WTC11 (cell line): Measurements from ENCODE around the gene LTA. TPM values are rescaled to one million over a fixed set of nuclear protein-coding genes. Genes with fewer than 3 reads are reported as not detected.

Experiments
- ATAC-seq: fragments of 200-7000 bp; cut with Tn5 transposase; 2 replicates; pipeline ENCODE4 v1.10.0; 2021; ENCODE audit warnings: mild to moderate bottlenecking, moderate library complexity
- CTCF ChIA-PET: fragments of 300-600 bp; sonication (Branson Sonifier 250); formaldehyde crosslinking; loops from one replicate; lab custom pipeline; 2021; ENCODE audit warnings: antibody characterized with exemption; lab: Charles Lee
- POLR2A ChIA-PET: fragments of 350-600 bp; sonication (Branson Sonifier 250); formaldehyde crosslinking; loops from one replicate; lab custom pipeline; 2021; ENCODE audit warnings: antibody characterized with exemption; lab: Charles Lee
- DNase-seq: peaks from one replicate; pipeline ENCODE4 v3.0.0; 2021; ENCODE audit warnings: low spot score
- H3K27ac Mint-ChIP-seq: 2 replicates; pipeline ENCODE4 v1.8.0; 2021; ENCODE audit warnings: mixed read lengths
- H3K27me3 Mint-ChIP-seq: 2 replicates; pipeline ENCODE4 v1.8.0; 2021; ENCODE audit warnings: low read depth, mild to moderate bottlenecking, moderate library complexity, mixed read lengths
- H3K36me3 Mint-ChIP-seq: 2 replicates; pipeline ENCODE4 v1.8.0; 2021; ENCODE audit warnings: mixed read lengths
- H3K4me1 Mint-ChIP-seq: 2 replicates; pipeline ENCODE4 v1.8.0; 2022; ENCODE audit warnings: mixed read lengths
- H3K4me3 Mint-ChIP-seq: 2 replicates; pipeline ENCODE4 v1.8.0; 2021; ENCODE audit warnings: mild to moderate bottlenecking, moderate library complexity, mixed read lengths
- H3K9me3 Mint-ChIP-seq: 2 replicates; pipeline ENCODE4 v1.8.0; 2021; ENCODE audit warnings: mixed read lengths
- ATF1 ChIP-seq: sonication (generic); formaldehyde crosslinking; IDR thresholded peaks from 2 replicates; pipeline ENCODE4 v1.8.1; 2023; ENCODE audit warnings: mild to moderate bottlenecking, moderate library complexity, missing genetic modification reagents
- FOXJ3 ChIP-seq: sonication (generic); formaldehyde crosslinking; IDR thresholded peaks from 2 replicates; pipeline ENCODE4 v1.9.0; 2021; ENCODE audit warnings: missing genetic modification reagents, mild to moderate bottlenecking, borderline replicate concordance
- FOXK1 ChIP-seq: sonication (generic); formaldehyde crosslinking; IDR thresholded peaks from 2 replicates; pipeline ENCODE4 v1.8.0; 2022; ENCODE audit warnings: mild to moderate bottlenecking, moderate library complexity, missing genetic modification reagents
- GTF2I ChIP-seq: fragments of 250-450 bp; sonication (Bioruptor Pico); conservative IDR thresholded peaks from 2 replicates; pipeline ENCODE4 v1.4.0; 2021; ENCODE audit warnings: mild to moderate bottlenecking
- HMGA2 ChIP-seq: fragments of 250-450 bp; sonication (Bioruptor Pico); IDR thresholded peaks from 2 replicates; pipeline ENCODE4 v1.4.0; 2021; ENCODE audit warnings: mild to moderate bottlenecking, moderate library complexity
- JUN ChIP-seq: sonication (generic); formaldehyde crosslinking; IDR thresholded peaks from 2 replicates; pipeline ENCODE4 v1.8.0; 2023; ENCODE audit warnings: mild to moderate bottlenecking, missing genetic modification reagents
- KAT7 ChIP-seq: sonication (generic); formaldehyde crosslinking; IDR thresholded peaks from 2 replicates; pipeline ENCODE4 v1.8.1; 2023; ENCODE audit warnings: missing genetic modification reagents, mild to moderate bottlenecking, borderline replicate concordance
- NFE2L1 ChIP-seq: sonication (generic); formaldehyde crosslinking; IDR thresholded peaks from 2 replicates; pipeline ENCODE4 v1.8.1; 2023; ENCODE audit warnings: missing genetic modification reagents
- NR1H2 ChIP-seq: sonication (generic); formaldehyde crosslinking; IDR thresholded peaks from 2 replicates; pipeline ENCODE4 v1.9.0; 2021; ENCODE audit warnings: mild to moderate bottlenecking, moderate library complexity, missing genetic modification reagents
- SP1 ChIP-seq: sonication (generic); formaldehyde crosslinking; conservative IDR thresholded peaks from 2 replicates; pipeline ENCODE4 v1.8.1; 2022; ENCODE audit warnings: missing genetic modification reagents
- TCF7 ChIP-seq: sonication (generic); formaldehyde crosslinking; IDR thresholded peaks from 2 replicates; pipeline ENCODE4 v1.8.0; 2022; ENCODE audit warnings: mild to moderate bottlenecking, low read depth, missing genetic modification reagents, moderate library complexity
- TP53 ChIP-seq: sonication (generic); formaldehyde crosslinking; IDR thresholded peaks from 2 replicates; pipeline ENCODE4 v1.8.1; 2023; ENCODE audit warnings: mild to moderate bottlenecking, missing genetic modification reagents
- ZBTB21 ChIP-seq: sonication (generic); formaldehyde crosslinking; IDR thresholded peaks from 2 replicates; pipeline ENCODE4 v1.8.1; 2023; ENCODE audit warnings: mild to moderate bottlenecking, missing genetic modification reagents, borderline replicate concordance
- ZNF138 ChIP-seq: sonication (generic); formaldehyde crosslinking; conservative IDR thresholded peaks from 2 replicates; pipeline ENCODE4 v1.8.1; 2022; ENCODE audit warnings: mild to moderate bottlenecking, moderate library complexity, missing genetic modification reagents
- ZNF263 ChIP-seq: sonication (generic); formaldehyde crosslinking; IDR thresholded peaks from 2 replicates; pipeline ENCODE4 v1.8.1; 2022; ENCODE audit warnings: low read depth, mild to moderate bottlenecking, moderate library complexity, missing genetic modification reagents
- total RNA-seq: library from RNA; stranded (reverse); gene quantifications from 3 replicates; pipeline ENCODE4 v1.2.3, GENCODE V29; 2021
- TF ChIP-seq, protein P1 (sequence below): fragments of 200-600 bp; IDR thresholded peaks from 2 replicates; pipeline ENCODE4 v1.8.0; 2022; ENCODE audit warnings: antibody characterized with exemption
- TF ChIP-seq, protein P2 (sequence below): sonication (generic); formaldehyde crosslinking; IDR thresholded peaks from 2 replicates; pipeline ENCODE4 v1.8.0; 2023; ENCODE audit warnings: missing genetic modification reagents
- TF ChIP-seq, protein P3 (sequence below): fragments of 250-450 bp; sonication (Bioruptor Pico); IDR thresholded peaks from 2 replicates; pipeline ENCODE4 v1.9.0; 2021; ENCODE audit warnings: moderate library complexity, mild to moderate bottlenecking, inconsistent platforms, borderline replicate concordance
- TF ChIP-seq, protein P4 (sequence below): fragments of 250-450 bp; sonication (Bioruptor Pico); IDR thresholded peaks from 2 replicates; pipeline ENCODE4 v1.8.0; 2021; ENCODE audit warnings: mild to moderate bottlenecking
- TF ChIP-seq, protein P5 (sequence below): sonication (generic); formaldehyde crosslinking; IDR thresholded peaks from 2 replicates; pipeline ENCODE4 v1.8.1; 2023; ENCODE audit warnings: mild to moderate bottlenecking, missing genetic modification reagents

The LTA gene
- total RNA-seq, 1 experiment from 2014 or later, result 0.46 TPM

DNA sequence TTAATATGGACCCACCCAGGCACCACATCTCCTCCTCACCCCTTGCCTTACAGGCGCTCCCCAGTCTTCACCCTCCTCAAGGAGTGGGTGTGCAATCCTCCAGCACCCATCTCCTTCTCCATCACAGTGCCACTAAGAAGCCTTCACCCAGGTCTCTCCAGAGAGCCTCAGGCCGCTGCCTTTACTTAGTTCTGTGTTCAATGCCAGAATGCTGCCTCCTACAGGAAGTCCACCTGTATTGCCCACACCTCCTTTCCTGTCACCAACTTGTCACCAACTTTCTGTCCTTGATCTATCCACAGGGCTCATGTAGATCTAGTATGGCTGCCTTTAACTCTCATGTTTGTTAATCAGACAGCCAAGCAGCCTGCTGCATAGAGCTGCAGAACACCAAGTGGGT lies 13.4 kb downstream of the LTA start:
- Mint-ChIP-seq H3K4me1 (peaks cover 20% of the 10 kb centered on the region), H3K36me3 (no peaks in the 10 kb centered on the region), H3K9me3 (no peaks in the 10 kb centered on the region), H3K27me3 (peaks cover 20% of the 10 kb centered on the region), H3K4me3 (no peak overlapping the region), H3K27ac (no peak overlapping the region)
- DNase-seq, result peak; percentile 62
- ChIA-PET CTCF (interaction anchor here (0.5 to 15.1 kb wide), 7 partner anchors 11 to 1030 kb away, joined by 3 to 293 read pairs (median 5); partner anchors contain the start of genes AIF1, DDX39B, NCR3 and TNF), POLR2A (interaction anchor here (1.0 kb wide), 1 partner anchor 55 kb away, joined by 3 read pairs; no protein-coding TSS in a partner anchor)
- peak; percentile 54 for ATAC-seq
- TF ChIP-seq, protein P1, sequence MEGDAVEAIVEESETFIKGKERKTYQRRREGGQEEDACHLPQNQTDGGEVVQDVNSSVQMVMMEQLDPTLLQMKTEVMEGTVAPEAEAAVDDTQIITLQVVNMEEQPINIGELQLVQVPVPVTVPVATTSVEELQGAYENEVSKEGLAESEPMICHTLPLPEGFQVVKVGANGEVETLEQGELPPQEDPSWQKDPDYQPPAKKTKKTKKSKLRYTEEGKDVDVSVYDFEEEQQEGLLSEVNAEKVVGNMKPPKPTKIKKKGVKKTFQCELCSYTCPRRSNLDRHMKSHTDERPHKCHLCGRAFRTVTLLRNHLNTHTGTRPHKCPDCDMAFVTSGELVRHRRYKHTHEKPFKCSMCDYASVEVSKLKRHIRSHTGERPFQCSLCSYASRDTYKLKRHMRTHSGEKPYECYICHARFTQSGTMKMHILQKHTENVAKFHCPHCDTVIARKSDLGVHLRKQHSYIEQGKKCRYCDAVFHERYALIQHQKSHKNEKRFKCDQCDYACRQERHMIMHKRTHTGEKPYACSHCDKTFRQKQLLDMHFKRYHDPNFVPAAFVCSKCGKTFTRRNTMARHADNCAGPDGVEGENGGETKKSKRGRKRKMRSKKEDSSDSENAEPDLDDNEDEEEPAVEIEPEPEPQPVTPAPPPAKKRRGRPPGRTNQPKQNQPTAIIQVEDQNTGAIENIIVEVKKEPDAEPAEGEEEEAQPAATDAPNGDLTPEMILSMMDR, result peak; percentile 54
- TF ChIP-seq FOXJ3 (CRISPR knock-in tag), result no peak

DNA sequence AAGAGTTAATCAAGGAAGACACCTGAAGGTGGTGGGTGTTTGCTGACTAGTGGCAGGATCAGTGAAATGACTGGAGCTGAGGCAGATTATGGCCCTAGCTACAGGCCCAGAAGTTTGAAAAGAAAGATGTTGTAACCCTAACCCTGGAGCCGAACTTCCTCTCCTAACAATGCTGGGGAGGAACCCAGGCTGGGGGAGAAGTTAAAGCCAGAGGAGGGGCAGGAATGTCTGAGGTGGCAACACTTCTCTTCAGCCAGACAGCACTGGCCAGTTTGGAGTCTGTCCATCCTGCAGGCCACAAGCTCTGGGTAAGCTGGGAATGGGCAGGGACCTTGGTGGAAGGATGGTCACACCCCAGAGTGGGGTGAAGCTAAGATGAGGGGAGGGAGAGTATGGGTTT lies 13.9 kb downstream of the LTA start, which contains the start of gene LST1:
TSS of gene LST1 (plus strand) at position 270 of the 400 bp plus-strand sequence. CDS start 1,023 bp downstream, outside the sequence.
- POLR2A ChIA-PET, result interaction anchor here (1.0 kb wide), 1 partner anchor 54 kb away, joined by 3 read pairs; no protein-coding TSS in a partner anchor
- no peak for TF ChIP-seq ATF1 (CRISPR knock-in tag)
- no peak for TF ChIP-seq KAT7 (CRISPR knock-in tag)
- no peak for TF ChIP-seq FOXK1 (CRISPR knock-in tag)
- TF ChIP-seq FOXJ3 (CRISPR knock-in tag), result no peak
- no peak for TF ChIP-seq ZNF138 (CRISPR knock-in tag)
- TF ChIP-seq ZBTB21 (CRISPR knock-in tag), result no peak
- no peak for TF ChIP-seq ZNF263 (CRISPR knock-in tag)
- Mint-ChIP-seq H3K9me3 (no peaks in the 10 kb centered on the region), H3K36me3 (no peaks in the 10 kb centered on the region), H3K4me3 (no peak within 1 kb of the TSS), H3K27me3 (peaks cover 16% of the 10 kb centered on the region), H3K27ac (no peak within 1 kb of the TSS), H3K4me1 (peaks cover 18% of the 10 kb centered on the region)
- DNase-seq (no peak), ATAC-seq (no peak)
- CTCF ChIA-PET, result interaction anchor here (0.5 to 15.1 kb wide), 9 partner anchors 10 to 44 kb away, joined by 3 to 293 read pairs (median 5); partner anchors contain the start of genes AIF1, ATP6V1G2, DDX39B and NCR3

DNA sequence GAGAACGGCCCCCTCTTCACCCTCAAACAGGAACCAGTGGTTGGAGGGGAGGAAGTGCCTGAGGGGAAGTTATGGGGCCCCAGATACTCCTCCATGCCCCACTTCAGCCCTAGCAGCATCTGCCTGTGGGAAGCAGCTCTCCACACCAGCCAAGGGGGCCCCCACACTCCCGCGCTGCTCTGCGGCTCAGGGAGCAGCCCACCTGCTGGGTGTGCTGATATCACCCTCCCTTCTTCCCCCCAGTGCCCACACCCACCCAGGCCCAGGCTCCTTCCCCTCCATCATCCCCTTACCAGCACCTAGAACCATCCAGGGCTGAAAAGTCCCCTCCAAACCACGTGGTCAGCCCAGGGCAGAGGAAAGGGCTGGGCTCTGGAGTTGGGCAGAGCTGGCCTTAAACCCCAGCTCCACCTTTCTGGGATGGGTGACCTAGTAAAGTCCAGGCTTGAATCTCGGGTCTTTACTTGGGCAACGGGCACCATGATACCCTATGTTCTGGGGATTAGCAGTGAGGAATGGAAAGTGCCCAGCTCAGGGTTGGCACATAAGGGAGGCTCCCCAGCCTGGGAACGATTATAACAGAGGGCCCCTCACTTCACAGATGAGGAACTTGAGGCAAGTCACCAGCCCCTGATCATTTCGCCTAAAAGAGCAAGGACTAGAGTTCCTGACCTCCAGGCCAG lies 14.7 kb downstream of the LTA start:
- ATAC-seq (no peak), DNase-seq (no peak)
- Mint-ChIP-seq H3K27me3 (peaks cover 9% of the 10 kb centered on the region; the same call in 1 of the 2 replicates), H3K4me3 (no peak overlapping the region), H3K9me3 (no peaks in the 10 kb centered on the region), H3K4me1 (peaks cover 11% of the 10 kb centered on the region), H3K36me3 (no peaks in the 10 kb centered on the region), H3K27ac (no peak overlapping the region)
- CTCF ChIA-PET, result interaction anchor here (0.9 to 15.1 kb wide), 7 partner anchors 10 to 45 kb away, joined by 4 to 293 read pairs (median 8); partner anchors contain the start of genes ATP6V1G2, DDX39B, NCR3 and TNF
- TF ChIP-seq, protein P2, sequence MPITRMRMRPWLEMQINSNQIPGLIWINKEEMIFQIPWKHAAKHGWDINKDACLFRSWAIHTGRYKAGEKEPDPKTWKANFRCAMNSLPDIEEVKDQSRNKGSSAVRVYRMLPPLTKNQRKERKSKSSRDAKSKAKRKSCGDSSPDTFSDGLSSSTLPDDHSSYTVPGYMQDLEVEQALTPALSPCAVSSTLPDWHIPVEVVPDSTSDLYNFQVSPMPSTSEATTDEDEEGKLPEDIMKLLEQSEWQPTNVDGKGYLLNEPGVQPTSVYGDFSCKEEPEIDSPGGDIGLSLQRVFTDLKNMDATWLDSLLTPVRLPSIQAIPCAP (CRISPR knock-in tag), result no peak
- TF ChIP-seq ZNF138 (CRISPR knock-in tag), result no peak
- no peak for TF ChIP-seq SP1 (CRISPR knock-in tag)
- TF ChIP-seq, protein P3, sequence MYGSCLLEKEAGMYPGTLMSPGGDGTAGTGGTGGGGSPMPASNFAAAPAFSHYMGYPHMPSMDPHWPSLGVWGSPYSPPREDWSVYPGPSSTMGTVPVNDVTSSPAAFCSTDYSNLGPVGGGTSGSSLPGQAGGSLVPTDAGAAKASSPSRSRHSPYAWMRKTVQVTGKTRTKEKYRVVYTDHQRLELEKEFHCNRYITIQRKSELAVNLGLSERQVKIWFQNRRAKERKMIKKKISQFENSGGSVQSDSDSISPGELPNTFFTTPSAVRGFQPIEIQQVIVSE, result no peak
- TF ChIP-seq, protein P4, sequence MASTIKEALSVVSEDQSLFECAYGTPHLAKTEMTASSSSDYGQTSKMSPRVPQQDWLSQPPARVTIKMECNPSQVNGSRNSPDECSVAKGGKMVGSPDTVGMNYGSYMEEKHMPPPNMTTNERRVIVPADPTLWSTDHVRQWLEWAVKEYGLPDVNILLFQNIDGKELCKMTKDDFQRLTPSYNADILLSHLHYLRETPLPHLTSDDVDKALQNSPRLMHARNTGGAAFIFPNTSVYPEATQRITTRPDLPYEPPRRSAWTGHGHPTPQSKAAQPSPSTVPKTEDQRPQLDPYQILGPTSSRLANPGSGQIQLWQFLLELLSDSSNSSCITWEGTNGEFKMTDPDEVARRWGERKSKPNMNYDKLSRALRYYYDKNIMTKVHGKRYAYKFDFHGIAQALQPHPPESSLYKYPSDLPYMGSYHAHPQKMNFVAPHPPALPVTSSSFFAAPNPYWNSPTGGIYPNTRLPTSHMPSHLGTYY (CRISPR knock-in tag), result no peak
- no peak for TF ChIP-seq TCF7 (CRISPR knock-in tag)
- TF ChIP-seq JUN (CRISPR knock-in tag), result no peak
- TF ChIP-seq, protein P5, sequence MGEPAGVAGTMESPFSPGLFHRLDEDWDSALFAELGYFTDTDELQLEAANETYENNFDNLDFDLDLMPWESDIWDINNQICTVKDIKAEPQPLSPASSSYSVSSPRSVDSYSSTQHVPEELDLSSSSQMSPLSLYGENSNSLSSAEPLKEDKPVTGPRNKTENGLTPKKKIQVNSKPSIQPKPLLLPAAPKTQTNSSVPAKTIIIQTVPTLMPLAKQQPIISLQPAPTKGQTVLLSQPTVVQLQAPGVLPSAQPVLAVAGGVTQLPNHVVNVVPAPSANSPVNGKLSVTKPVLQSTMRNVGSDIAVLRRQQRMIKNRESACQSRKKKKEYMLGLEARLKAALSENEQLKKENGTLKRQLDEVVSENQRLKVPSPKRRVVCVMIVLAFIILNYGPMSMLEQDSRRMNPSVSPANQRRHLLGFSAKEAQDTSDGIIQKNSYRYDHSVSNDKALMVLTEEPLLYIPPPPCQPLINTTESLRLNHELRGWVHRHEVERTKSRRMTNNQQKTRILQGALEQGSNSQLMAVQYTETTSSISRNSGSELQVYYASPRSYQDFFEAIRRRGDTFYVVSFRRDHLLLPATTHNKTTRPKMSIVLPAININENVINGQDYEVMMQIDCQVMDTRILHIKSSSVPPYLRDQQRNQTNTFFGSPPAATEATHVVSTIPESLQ, result no peak
- no peak for TF ChIP-seq GTF2I (CRISPR knock-in tag)
- no peak for TF ChIP-seq HMGA2 (CRISPR knock-in tag)
- TF ChIP-seq KAT7 (CRISPR knock-in tag), result no peak
- TF ChIP-seq NFE2L1 (CRISPR knock-in tag), result no peak
- no peak for TF ChIP-seq TP53 (CRISPR knock-in tag)
- no peak for TF ChIP-seq NR1H2 (CRISPR knock-in tag)
- POLR2A ChIA-PET, result interaction anchor here (1.0 kb wide), 1 partner anchor 54 kb away, joined by 3 read pairs; no protein-coding TSS in a partner anchor
